Psoas muscle (tissue), 8 donors: ENCODE results near the gene SMTNL2. TPM values are rescaled to one million over a fixed set of nuclear protein-coding genes. Genes with fewer than 3 reads are reported as not detected.

Experiments used
- ATAC-seq, 4 donors: fragments of 200-7000 bp; cut with Tn5 transposase; one replicate each; pipeline ENCODE4 v1.9.1; 2020; ENCODE audit warnings: moderate library complexity in 3 of 4, mild to moderate bottlenecking in 2 of 4
- DNase-seq, 2 donors: peaks; one replicate each; pipeline ENCODE4 v3.0.0-alpha.2; 2020
- H3K27ac ChIP-seq: fragments of 200-600 bp; one replicate; pipeline ENCODE4 v1.8.0; 2022
- H3K27me3 ChIP-seq, 3 donors: fragments of 200-600 bp in 1 of 3; one replicate each; pipeline versions ENCODE4 v1.6.1 to v1.8.0; 2013 to 2022; ENCODE audit warnings: low read length in 2 of 3, mild to moderate bottlenecking in 2 of 3, moderate library complexity in 1 of 3; ENCODE audit not compliant: insufficient read depth in 3 of 3
- H3K36me3 ChIP-seq, 2 donors: fragments of 200-600 bp in 1 of 2; one replicate each; pipeline versions ENCODE4 v1.6.1 to v1.8.0; 2013 to 2022; ENCODE audit warnings: low read depth in 1 of 2, mild to moderate bottlenecking in 1 of 2, moderate library complexity in 1 of 2; ENCODE audit not compliant: insufficient read depth in 1 of 2
- H3K4me1 ChIP-seq: fragments of 200-600 bp; one replicate; pipeline ENCODE4 v1.8.0; 2022
- H3K4me3 ChIP-seq: fragments of 200-600 bp; one replicate; pipeline ENCODE4 v1.8.0; 2022; ENCODE audit warnings: mild to moderate bottlenecking
- H3K9me3 ChIP-seq: fragments of 200-600 bp; one replicate; pipeline ENCODE4 v1.8.0; 2022
- WGBS, 3 donors: extraction: QIAGEN DNeasy Blood & Tissue Kit; methylation state at CpG; one replicate each; pipeline versions ENCODE4 v1.1.6 to v1.1.7; 2013; 5-methylcytosine and 5-hydroxymethylcytosine counted together
- intact Hi-C, 2 donors: fragments of 100-400 bp; cut with DNase I; formaldehyde crosslinking; loops; one replicate each; pipeline versions ENCODE4 v1.11.0 to v1.14.2; 2022
- polyA plus RNA-seq, 3 donors: library from polyadenylated mRNA; stranded (reverse); fragments of 200-250 nt; gene quantifications; one replicate each; pipeline ENCODE4 v1.2.3, GENCODE V29; 2013
- total RNA-seq, 4 donors: library from RNA; stranded (reverse); fragmentation: NEBNext Ultra II Directional in 2 of 4; extraction: Animal tissue kit (Norgen Biotek cat#: 25700) in 2 of 4; gene quantifications; one replicate each; pipeline versions ENCODE4 v1.2.1 to v1.2.4, GENCODE V29; 2021 to 2023
- TF ChIP-seq, protein P1 (sequence below): fragments of 200-600 bp; IDR thresholded peaks from one replicate; pipeline ENCODE4 v1.8.0; 2022; ENCODE audit warnings: antibody characterized with exemption
- donor health status: healthy with polysubstance abuse.
- donor health status: DM: no; HTN: no; CAD: no; lungs with moderate emphysema.
- donor health status: Bipolar disorder and iron deficiency.
- donor health status: healthy.
- donor health status: DM: yes; HTN: yes; CAD: no.
- donor health status: DM: no; HTN: no; CAD: no.
- donor health status: DM: no; HTN: no; CAD: no.
- donor health status: DM: yes; HTN: yes; CAD: no.

Gene SMTNL2
- total and polyA plus RNA-seq, 7 donors, result 20.7 to 524 (median 318) TPM

DNA sequence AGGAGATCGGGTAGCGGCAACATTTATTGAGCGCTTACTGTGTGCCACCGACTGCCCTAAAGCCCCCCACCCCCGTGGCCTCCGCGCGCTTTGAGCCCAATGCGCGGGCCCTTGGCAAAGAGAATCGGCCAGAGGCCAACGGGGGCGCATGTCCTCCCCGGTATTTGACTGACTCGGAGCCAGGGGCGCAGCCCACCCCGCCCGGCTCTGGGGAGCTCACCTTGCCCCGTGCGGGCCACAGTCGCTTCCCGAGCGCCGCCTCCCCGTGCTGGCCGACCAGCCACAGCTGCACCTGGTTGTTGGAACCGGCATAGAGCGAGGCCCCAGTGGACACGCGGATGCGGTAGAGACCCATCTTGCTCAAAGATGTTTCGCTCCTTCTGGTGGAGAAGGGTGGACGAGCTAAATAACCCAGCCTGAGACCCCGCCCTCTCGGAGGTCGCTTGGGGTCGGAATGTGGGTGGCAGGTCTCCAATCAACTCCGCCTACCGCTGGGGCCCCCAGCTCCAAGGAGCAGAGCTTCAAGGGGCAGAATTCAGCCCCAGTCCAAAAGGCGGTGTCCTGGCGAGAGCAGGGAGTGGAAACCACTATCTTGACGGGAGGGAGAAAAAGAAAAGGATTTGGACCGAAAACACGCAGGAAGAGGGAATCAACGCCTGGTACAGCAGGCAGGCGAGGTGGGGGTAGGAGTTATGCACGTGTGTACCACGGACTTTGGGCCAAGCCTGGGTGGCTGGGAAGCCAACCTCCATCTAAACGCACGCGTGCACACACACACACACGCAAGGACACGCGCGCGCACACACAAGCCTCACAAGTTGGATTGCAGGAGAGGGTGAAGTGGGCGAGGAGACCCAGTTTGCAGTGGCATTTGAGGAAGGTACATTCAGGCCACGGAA is 57.2 kb downstream of the SMTNL2 start, which contains the start of gene ALOX15:
TSS of gene ALOX15 (minus strand) at position 382 of the 899 bp plus-strand sequence. CDS start at position 355, 27 bp downstream.
- peaks cover 0 to 54% (median 21%) of the 10 kb centered on the region in 3 donors for H3K27me3 ChIP-seq
- ATAC-seq (no peak), DNase-seq (no peak)
- TF ChIP-seq, protein P1, sequence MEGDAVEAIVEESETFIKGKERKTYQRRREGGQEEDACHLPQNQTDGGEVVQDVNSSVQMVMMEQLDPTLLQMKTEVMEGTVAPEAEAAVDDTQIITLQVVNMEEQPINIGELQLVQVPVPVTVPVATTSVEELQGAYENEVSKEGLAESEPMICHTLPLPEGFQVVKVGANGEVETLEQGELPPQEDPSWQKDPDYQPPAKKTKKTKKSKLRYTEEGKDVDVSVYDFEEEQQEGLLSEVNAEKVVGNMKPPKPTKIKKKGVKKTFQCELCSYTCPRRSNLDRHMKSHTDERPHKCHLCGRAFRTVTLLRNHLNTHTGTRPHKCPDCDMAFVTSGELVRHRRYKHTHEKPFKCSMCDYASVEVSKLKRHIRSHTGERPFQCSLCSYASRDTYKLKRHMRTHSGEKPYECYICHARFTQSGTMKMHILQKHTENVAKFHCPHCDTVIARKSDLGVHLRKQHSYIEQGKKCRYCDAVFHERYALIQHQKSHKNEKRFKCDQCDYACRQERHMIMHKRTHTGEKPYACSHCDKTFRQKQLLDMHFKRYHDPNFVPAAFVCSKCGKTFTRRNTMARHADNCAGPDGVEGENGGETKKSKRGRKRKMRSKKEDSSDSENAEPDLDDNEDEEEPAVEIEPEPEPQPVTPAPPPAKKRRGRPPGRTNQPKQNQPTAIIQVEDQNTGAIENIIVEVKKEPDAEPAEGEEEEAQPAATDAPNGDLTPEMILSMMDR, result no peak
- 4 to 6% (median 6%) methylated on average over 53 to 58 of the region's 58 CpGs for WGBS, 3 donors
- no peaks in the 10 kb centered on the region for H3K36me3 ChIP-seq
- peaks cover 5% of the 10 kb centered on the region for H3K4me1 ChIP-seq
- intact Hi-C loops, result no loop called here
- no peak within 1 kb of the TSS for H3K27ac ChIP-seq
- no peaks in the 10 kb centered on the region for H3K9me3 ChIP-seq
- no peak within 1 kb of the TSS for H3K4me3 ChIP-seq

DNA sequence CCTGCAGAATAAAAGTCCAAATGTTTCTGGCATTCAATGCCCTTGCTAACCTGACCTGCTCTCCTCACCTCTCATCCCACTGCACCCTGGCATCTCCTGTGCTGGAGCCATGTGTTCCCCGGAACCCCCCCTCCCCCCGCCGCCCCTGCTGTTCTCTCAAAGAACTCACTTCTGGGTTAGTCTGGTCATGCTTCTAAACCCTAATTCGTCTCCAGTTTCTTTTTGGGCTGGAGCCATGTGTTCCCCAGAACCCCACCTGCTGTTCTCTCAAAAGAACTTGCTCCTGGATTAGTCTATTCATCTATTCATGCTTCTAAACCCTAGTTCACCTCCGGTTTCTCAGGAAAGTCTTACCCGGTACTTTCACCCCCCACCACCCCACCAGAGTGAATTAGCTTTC is 58.0 kb downstream of the SMTNL2 start:
- TF ChIP-seq, protein P1, result no peak
- ATAC-seq (no peak), DNase-seq (no peak)
- intact Hi-C loops, result no loop called here
- Histone ChIP-seq H3K36me3 (no peaks in the 10 kb centered on the region), H3K27ac (no peak overlapping the region), H3K4me1 (peaks cover 5% of the 10 kb centered on the region), H3K9me3 (no peaks in the 10 kb centered on the region), H3K4me3 (no peak overlapping the region), H3K27me3 (peaks cover 0 to 51% (median 21%) of the 10 kb centered on the region in 3 donors)
- 6 to 7% (median 7%) methylated on average over 6 of the region's 6 CpGs for WGBS, 3 donors

DNA sequence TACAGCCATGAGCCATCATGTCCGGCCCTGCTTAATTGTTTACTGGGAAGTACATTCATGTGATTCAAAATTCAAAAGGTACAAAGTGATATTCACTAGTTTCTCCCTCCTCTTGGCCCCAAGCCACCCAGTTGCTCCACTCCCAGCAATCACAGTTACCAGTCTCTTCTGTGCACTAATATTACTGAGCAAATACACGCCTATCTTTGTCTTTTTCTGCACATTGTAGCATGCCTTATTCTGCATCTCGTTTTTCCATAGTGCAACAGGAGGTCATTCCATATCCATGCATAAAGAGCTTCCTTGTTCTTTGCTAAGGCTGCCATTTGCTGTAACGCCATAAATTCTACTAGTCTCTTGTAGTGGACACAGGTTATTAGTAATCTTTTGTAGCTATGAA is 59.3 kb downstream of the SMTNL2 start:
- H3K4me3 ChIP-seq, result no peak overlapping the region
- intact Hi-C loops, result no loop called here
- H3K4me1 ChIP-seq, result peaks cover 5% of the 10 kb centered on the region
- DNase-seq (no peak), ATAC-seq (no peak)
- peaks cover 0 to 46% (median 21%) of the 10 kb centered on the region in 3 donors for H3K27me3 ChIP-seq
- 26 to 31% (median 29%) methylated on average over 4 of the region's 4 CpGs for WGBS, 3 donors
- TF ChIP-seq, protein P1, result no peak
- H3K9me3 ChIP-seq, result no peaks in the 10 kb centered on the region
- H3K27ac ChIP-seq, result no peak overlapping the region
- no peaks in the 10 kb centered on the region for H3K36me3 ChIP-seq

DNA sequence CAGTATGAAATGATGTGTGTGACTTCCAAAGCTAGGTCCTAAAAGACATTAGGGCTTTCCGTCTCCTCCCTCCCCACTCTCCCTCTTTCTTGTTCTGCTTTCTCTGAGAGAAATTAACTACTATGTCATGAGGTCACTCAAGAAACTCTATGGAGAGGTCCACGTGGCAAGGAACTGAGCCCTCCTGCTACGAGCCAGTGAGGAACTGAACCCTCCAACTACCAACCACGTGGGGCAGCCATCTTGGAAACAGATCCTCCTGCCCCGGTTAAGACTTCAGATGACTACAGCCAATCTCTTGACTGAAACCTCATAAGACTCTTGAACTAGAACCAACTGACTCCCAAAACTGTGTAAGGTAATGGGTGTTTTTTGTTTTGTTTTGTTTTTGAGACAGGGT is 61.3 kb downstream of the SMTNL2 start:
- H3K27ac ChIP-seq, result no peak overlapping the region
- WGBS, 3 donors, result 63 to 69% (median 68%) methylated on average over 5 of the region's 5 CpGs
- peaks cover 5% of the 10 kb centered on the region for H3K4me1 ChIP-seq
- no peak overlapping the region for H3K4me3 ChIP-seq
- DNase-seq, result no peak
- TF ChIP-seq, protein P1, result no peak
- no peaks in the 10 kb centered on the region for H3K36me3 ChIP-seq
- no peaks in the 10 kb centered on the region for H3K9me3 ChIP-seq
- peaks cover 0 to 43% (median 14%) of the 10 kb centered on the region in 3 donors for H3K27me3 ChIP-seq
- intact Hi-C loops, result no loop called here
- ATAC-seq, result no peak
